Hepatocyte (in vitro differentiated cells): ENCODE data around the gene SLC6A1. TPM values are rescaled to one million over a fixed set of nuclear protein-coding genes. Genes with fewer than 3 reads are reported as not detected.

ENCODE experiments used
- DNase-seq: peaks from one replicate; pipeline ENCODE4 v3.0.0-alpha.2; 2016; ENCODE audit warnings: low spot score
- H2AFZ ChIP-seq: fragments of 200-600 bp; sonication (generic); 2 replicates; pipeline ENCODE4 v1.6.0; 2016; ENCODE audit warnings: antibody characterized with exemption, mild to moderate bottlenecking
- H3K27ac ChIP-seq: fragments of 200-600 bp; sonication (generic); 2 replicates; pipeline ENCODE4 v1.5.1; 2016; ENCODE audit warnings: mild to moderate bottlenecking
- H3K27me3 ChIP-seq: fragments of 200-600 bp; sonication (generic); 2 replicates; pipeline ENCODE4 v1.6.1; 2016
- H3K36me3 ChIP-seq: fragments of 200-600 bp; sonication (generic); replicated peaks from 2 replicates; pipeline ENCODE4 v1.5.1; 2016; ENCODE audit warnings: low read depth; ENCODE audit not compliant: insufficient read depth
- H3K4me1 ChIP-seq: fragments of 200-600 bp; sonication (generic); 2 replicates; pipeline ENCODE4 v1.5.1; 2016; ENCODE audit warnings: mild to moderate bottlenecking, moderate library complexity; ENCODE audit not compliant: insufficient read depth
- H3K4me2 ChIP-seq: fragments of 200-600 bp; sonication (generic); 2 replicates; pipeline ENCODE4 v1.6.0; 2016
- H3K4me3 ChIP-seq: fragments of 200-600 bp; sonication (generic); 2 replicates; pipeline ENCODE4 v1.5.1; 2016; ENCODE audit warnings: mild to moderate bottlenecking
- H3K79me2 ChIP-seq: fragments of 200-600 bp; sonication (generic); 2 replicates; pipeline ENCODE4 v1.6.0; 2017; ENCODE audit warnings: mild to moderate bottlenecking
- H3K9me2 ChIP-seq: fragments of 200-600 bp; sonication (generic); replicated peaks from 2 replicates; pipeline ENCODE4 v1.6.0; 2017; ENCODE audit warnings: mild to moderate bottlenecking; ENCODE audit not compliant: insufficient read depth
- H3K9me3 ChIP-seq: fragments of 200-600 bp; sonication (generic); 2 replicates; pipeline ENCODE4 v1.5.1; 2016; ENCODE audit warnings: low read depth, mild to moderate bottlenecking
- H4K20me1 ChIP-seq: fragments of 200-600 bp; sonication (generic); 2 replicates; pipeline ENCODE4 v1.6.0; 2016; ENCODE audit warnings: mild to moderate bottlenecking; ENCODE audit not compliant: insufficient read depth, poor library complexity, severe bottlenecking
- EZH2 ChIP-seq: fragments of 200-600 bp; sonication (generic); IDR thresholded peaks from 2 replicates; pipeline ENCODE4 v1.6.1; 2016; ENCODE audit warnings: antibody characterized with exemption, mild to moderate bottlenecking, borderline replicate concordance
- EZH2phosphoT487 ChIP-seq: fragments of 200-600 bp; sonication (generic); IDR thresholded peaks from one replicate; pipeline ENCODE4 v1.6.1; 2018; ENCODE audit warnings: antibody characterized with exemption, mild to moderate bottlenecking, low read depth, moderate library complexity; ENCODE audit not compliant: unreplicated experiment, severe bottlenecking
- WGBS: methylation state at CpG from one replicate; pipeline ENCODE4 v1.1.6; 2016; ENCODE audit warnings: low lambda C conversion rate; ENCODE audit errors: missing lambda C conversion rate; 5-methylcytosine and 5-hydroxymethylcytosine counted together
- polyA plus RNA-seq: library from polyadenylated mRNA; unstranded; fragments of >200 nt; fragmentation: Nextera tagmentation; extraction: Ambion mirVana; gene quantifications from 2 replicates; pipeline ENCODE4 v1.2.1, GENCODE V29; 2016
- total RNA-seq: library from RNA; depleted of rRNA; stranded (reverse); fragments of >200 nt; gene quantifications from 2 replicates; pipeline ENCODE4 v1.2.3, GENCODE V29; 2014
- TF ChIP-seq, protein P1 (sequence below): fragments of 200-600 bp; sonication (generic); IDR thresholded peaks from 2 replicates; pipeline ENCODE4 v1.5.1; 2016; ENCODE audit warnings: antibody characterized with exemption, mild to moderate bottlenecking; ENCODE audit not compliant: poor library complexity

Gene SLC6A1
- total RNA-seq (3.9 and 5.7 TPM in 2 replicates), polyA plus RNA-seq (1.7 and 3.6 TPM in 2 replicates)

DNA sequence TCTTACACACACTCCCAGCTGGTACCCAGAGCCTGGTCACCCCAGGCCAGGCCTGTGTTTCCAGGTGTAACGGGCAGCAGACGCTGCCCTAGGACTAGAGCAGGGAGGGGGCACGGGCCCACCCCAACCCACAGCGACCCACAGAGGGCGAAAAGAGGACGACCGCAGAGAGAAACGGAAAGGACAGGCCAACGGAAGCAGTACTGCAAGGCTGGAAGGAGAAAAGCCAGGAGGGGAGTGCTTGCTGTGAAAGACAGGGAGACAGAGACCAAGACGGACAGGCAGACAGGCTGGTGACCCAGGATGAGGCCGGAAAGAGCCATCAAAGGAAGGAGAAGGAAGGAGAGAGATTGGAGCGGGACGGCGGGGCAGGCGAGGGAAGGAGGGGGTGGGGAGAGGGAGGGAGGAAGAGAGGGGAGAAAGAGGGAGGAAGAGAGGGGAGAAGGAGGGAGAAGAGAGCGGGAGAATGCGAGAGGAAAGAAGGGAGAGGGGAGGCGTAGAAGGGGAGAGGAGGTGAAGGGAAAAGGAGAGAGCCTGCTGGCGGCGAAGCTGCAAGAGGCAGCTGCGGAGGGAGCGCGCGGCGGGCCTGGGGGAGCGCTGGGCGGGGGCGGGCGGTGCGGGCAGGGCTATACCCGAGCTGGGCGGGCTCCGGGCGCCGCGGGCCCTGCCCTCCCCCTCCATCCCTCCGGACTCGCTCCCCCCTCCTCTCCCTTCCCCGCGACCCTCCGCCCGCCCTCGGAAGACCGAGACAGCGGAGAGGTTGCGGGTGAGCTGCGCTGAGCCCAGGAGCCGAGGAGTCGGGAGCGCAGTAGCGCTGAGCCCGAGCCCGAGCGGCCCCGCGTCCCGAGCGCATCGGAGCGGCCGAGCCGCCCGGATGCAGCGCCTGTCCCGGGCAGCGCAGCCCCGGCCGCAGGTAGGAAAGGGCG lies at the start of gene SLC6A1:
Gene SLC6A1 (plus strand): TSS at position 732 of the 926 bp plus-strand sequence. CDS start 24,464 bp downstream, outside the sequence.
- H3K4me1 ChIP-seq, result no peaks in the 10 kb centered on the region
- TF ChIP-seq, protein P1, sequence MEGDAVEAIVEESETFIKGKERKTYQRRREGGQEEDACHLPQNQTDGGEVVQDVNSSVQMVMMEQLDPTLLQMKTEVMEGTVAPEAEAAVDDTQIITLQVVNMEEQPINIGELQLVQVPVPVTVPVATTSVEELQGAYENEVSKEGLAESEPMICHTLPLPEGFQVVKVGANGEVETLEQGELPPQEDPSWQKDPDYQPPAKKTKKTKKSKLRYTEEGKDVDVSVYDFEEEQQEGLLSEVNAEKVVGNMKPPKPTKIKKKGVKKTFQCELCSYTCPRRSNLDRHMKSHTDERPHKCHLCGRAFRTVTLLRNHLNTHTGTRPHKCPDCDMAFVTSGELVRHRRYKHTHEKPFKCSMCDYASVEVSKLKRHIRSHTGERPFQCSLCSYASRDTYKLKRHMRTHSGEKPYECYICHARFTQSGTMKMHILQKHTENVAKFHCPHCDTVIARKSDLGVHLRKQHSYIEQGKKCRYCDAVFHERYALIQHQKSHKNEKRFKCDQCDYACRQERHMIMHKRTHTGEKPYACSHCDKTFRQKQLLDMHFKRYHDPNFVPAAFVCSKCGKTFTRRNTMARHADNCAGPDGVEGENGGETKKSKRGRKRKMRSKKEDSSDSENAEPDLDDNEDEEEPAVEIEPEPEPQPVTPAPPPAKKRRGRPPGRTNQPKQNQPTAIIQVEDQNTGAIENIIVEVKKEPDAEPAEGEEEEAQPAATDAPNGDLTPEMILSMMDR, result peak; percentile 18
- TF ChIP-seq EZH2 (no peak), EZH2phosphoT487 (no peak)
- no peaks in the 10 kb centered on the region for H3K9me2 ChIP-seq
- H3K36me3 ChIP-seq, result no peaks in the 10 kb centered on the region
- DNase-seq, result peak; percentile 15
- WGBS, result 3% methylated on average over 25 of the region's 69 CpGs
- no peak within 1 kb of the TSS for H2AFZ ChIP-seq
- H4K20me1 ChIP-seq, result no peaks in the 10 kb centered on the region
- H3K79me2 ChIP-seq, result no peaks in the 10 kb centered on the region
- peak within 1 kb of the TSS; percentile 80 for H3K4me2 ChIP-seq
- H3K27me3 ChIP-seq, result peaks cover 79% of the 10 kb centered on the region
- H3K4me3 ChIP-seq, result no peak within 1 kb of the TSS
- H3K9me3 ChIP-seq, result no peaks in the 10 kb centered on the region
- H3K27ac ChIP-seq, result no peak within 1 kb of the TSS

DNA sequence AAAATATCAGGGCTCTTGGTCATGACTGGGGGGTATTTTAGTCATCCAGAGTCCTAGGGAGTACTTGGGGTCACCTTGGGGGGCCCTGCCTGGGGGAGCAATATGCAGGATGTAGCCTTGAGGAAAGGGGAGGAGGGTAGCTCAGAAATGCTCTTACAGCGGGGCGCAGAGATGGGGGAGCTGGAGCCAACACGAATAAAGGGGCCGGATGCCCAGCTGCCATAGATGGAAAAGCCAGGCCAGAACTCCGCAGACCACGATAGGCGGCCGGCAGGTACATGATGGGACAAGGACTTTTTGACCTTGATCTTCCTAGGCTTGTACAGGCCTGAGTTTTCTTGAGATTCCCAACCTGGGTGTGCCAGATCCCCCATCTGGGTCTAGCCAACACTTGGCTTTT lies 47.7 kb upstream of the SLC6A1 start:
- Histone ChIP-seq H2AFZ (no peak overlapping the region), H3K4me2 (no peak overlapping the region), H3K9me3 (no peaks in the 10 kb centered on the region), H3K79me2 (no peaks in the 10 kb centered on the region), H3K4me3 (no peak overlapping the region), H3K36me3 (no peaks in the 10 kb centered on the region), H3K4me1 (no peaks in the 10 kb centered on the region), H3K27ac (no peak overlapping the region), H3K27me3 (peaks cover 2% of the 10 kb centered on the region), H3K9me2 (no peaks in the 10 kb centered on the region), H4K20me1 (no peaks in the 10 kb centered on the region)
- no peak for DNase-seq
- TF ChIP-seq EZH2phosphoT487 (no peak), EZH2 (no peak)
- TF ChIP-seq, protein P1, result no peak
- 96% methylated on average over 5 of the region's 8 CpGs for WGBS

DNA sequence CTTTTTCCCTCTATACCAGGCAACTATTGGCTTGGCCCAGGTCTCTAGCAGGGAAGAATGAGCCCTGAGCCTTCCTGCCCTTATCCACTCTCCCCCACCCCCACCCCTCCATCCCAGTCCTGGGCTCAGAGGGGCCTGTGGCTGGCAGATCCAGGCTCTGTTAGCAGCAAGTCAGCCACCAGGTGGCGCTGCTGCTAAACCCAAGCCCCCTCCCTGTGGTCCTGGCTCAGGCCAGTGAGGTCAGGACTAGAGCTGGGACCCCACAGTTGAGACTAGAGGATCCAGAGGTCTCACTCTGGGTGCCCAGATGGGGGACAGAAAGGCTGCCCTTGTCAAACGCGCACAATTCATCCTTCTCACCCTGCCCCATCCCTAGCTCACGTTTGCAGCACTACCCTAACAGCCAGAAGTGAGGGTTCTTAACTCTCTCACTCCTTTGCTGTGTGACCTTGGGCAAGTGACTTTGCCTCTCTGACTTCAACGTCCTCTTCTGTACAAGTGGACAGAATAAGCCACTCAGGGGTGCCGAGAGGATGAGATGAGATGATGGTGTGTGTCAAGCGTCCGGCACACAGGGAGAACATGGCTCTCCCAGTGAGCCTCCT lies 46.8 kb upstream of the SLC6A1 start:
- Histone ChIP-seq H3K79me2 (no peaks in the 10 kb centered on the region), H2AFZ (no peak overlapping the region), H3K36me3 (no peaks in the 10 kb centered on the region), H3K27me3 (peaks cover 2% of the 10 kb centered on the region), H3K4me2 (no peak overlapping the region), H3K9me2 (no peaks in the 10 kb centered on the region), H4K20me1 (no peaks in the 10 kb centered on the region), H3K9me3 (no peaks in the 10 kb centered on the region), H3K4me1 (no peaks in the 10 kb centered on the region), H3K4me3 (no peak overlapping the region), H3K27ac (no peak overlapping the region)
- peak; percentile 82 for DNase-seq
- TF ChIP-seq, protein P1, result peak; percentile 83
- no peak for TF ChIP-seq EZH2
- 39% methylated on average over 8 of the region's 8 CpGs for WGBS
